ENCODE measurements around the gene BCL11A.

GRCh38 chr2:60512062-60512622, 41.3 kb downstream of the BCL11A start:
- no peak for TF ChIP-seq CTCF (IDR thresholded peaks at IDR 0.05)
- TF ChIP-seq POLR2A (IDR thresholded peaks at IDR 0.05) = no peak

Data from upper lobe of left lung (tissue), 4 donors.